ENCODE data around the gene ZNF430.

DNA sequence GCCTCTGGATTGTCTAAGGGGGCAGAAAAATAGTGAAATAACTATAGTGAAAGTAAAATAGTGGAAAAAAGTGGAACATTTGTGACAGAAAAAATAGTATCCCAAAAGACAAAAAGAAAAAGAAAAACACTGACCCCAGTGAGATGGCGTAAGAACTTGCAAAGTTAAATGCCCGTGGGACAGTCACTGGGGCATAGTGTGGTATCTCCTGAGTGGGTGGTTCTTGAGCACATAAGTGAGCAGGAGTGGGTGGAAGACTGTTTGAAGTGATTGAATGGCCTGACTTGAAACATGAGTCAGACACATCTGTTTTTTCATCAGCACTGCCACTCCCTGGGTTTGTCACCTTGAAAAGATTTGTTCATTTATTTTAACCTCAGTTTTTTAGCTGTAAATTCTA lies 2.5 kb downstream of the ZNF430 start:
- no peak for TF ChIP-seq POLR2A (IDR thresholded peaks at IDR 0.05)
- TF ChIP-seq, protein P1, sequence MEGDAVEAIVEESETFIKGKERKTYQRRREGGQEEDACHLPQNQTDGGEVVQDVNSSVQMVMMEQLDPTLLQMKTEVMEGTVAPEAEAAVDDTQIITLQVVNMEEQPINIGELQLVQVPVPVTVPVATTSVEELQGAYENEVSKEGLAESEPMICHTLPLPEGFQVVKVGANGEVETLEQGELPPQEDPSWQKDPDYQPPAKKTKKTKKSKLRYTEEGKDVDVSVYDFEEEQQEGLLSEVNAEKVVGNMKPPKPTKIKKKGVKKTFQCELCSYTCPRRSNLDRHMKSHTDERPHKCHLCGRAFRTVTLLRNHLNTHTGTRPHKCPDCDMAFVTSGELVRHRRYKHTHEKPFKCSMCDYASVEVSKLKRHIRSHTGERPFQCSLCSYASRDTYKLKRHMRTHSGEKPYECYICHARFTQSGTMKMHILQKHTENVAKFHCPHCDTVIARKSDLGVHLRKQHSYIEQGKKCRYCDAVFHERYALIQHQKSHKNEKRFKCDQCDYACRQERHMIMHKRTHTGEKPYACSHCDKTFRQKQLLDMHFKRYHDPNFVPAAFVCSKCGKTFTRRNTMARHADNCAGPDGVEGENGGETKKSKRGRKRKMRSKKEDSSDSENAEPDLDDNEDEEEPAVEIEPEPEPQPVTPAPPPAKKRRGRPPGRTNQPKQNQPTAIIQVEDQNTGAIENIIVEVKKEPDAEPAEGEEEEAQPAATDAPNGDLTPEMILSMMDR (IDR thresholded peaks at IDR 0.05) = no peak
- no peak for TF ChIP-seq EP300 (IDR thresholded peaks at IDR 0.05)
- no peak for TF ChIP-seq POLR2AphosphoS5 (IDR thresholded peaks at IDR 0.05)
